MM.1S (cell line): ENCODE measurements around the gene TFAP2A.

ENCODE experiments used
- DNase-seq: peaks from one replicate; pipeline ENCODE4 v3.0.0-alpha.2; 2015
- H2AFZ ChIP-seq: fragments of 300-600 bp; sonication (generic); 2 replicates; pipeline ENCODE4 v1.6.0; 2016; ENCODE audit warnings: antibody characterized with exemption, low read length
- H3F3A ChIP-seq: fragments of 300-600 bp; sonication (generic); 2 replicates; pipeline ENCODE4 v1.6.1; 2016; ENCODE audit warnings: mild to moderate bottlenecking, antibody characterized with exemption, low read length, moderate library complexity, mixed read lengths; ENCODE audit not compliant: insufficient read depth
- H3K27ac ChIP-seq: fragments of 300-600 bp; sonication (generic); 2 replicates; pipeline ENCODE4 v1.5.1; 2016; ENCODE audit warnings: mild to moderate bottlenecking, low read length
- H3K27me3 ChIP-seq: fragments of 300-600 bp; sonication (generic); replicated peaks from 2 replicates; pipeline ENCODE4 v1.6.0; 2016; ENCODE audit warnings: low read length; ENCODE audit not compliant: insufficient read depth
- H3K36me3 ChIP-seq: fragments of 300-600 bp; sonication (generic); replicated peaks from 2 replicates; pipeline ENCODE4 v1.6.1; 2016; ENCODE audit warnings: mild to moderate bottlenecking, low read length, mixed read lengths; ENCODE audit not compliant: insufficient read depth
- H3K4me1 ChIP-seq: fragments of 300-600 bp; sonication (generic); 2 replicates; pipeline ENCODE4 v1.6.1; 2016; ENCODE audit warnings: low read length, mixed read lengths
- H3K4me2 ChIP-seq: fragments of 300-600 bp; sonication (generic); 2 replicates; pipeline ENCODE4 v1.6.0; 2016; ENCODE audit warnings: low read depth, low read length
- H3K4me3 ChIP-seq: fragments of 300-600 bp; sonication (generic); 2 replicates; pipeline ENCODE4 v1.5.1; 2016; ENCODE audit warnings: low read length, mixed read lengths
- H3K79me2 ChIP-seq: fragments of 300-600 bp; sonication (generic); 2 replicates; pipeline ENCODE4 v1.6.1; 2016; ENCODE audit warnings: mixed run types, low read length, mixed read lengths
- H3K9ac ChIP-seq: fragments of 300-600 bp; sonication (generic); 2 replicates; pipeline ENCODE4 v1.6.1; 2016; ENCODE audit warnings: low read length, mixed read lengths
- H3K9me2 ChIP-seq: fragments of 300-600 bp; sonication (generic); replicated peaks from 2 replicates; pipeline ENCODE4 v1.6.1; 2016; ENCODE audit warnings: mild to moderate bottlenecking, low read length, mixed read lengths; ENCODE audit not compliant: insufficient read depth
- H3K9me3 ChIP-seq: fragments of 300-600 bp; sonication (generic); replicated peaks from 2 replicates; pipeline ENCODE4 v1.6.1; 2016; ENCODE audit warnings: mild to moderate bottlenecking, low read length, mixed read lengths; ENCODE audit not compliant: insufficient read depth
- H4K20me1 ChIP-seq: fragments of 300-600 bp; sonication (generic); 2 replicates; pipeline ENCODE4 v1.6.1; 2016; ENCODE audit warnings: mild to moderate bottlenecking, low read length, moderate library complexity, mixed read lengths; ENCODE audit not compliant: insufficient read depth
- CTCF ChIP-seq: fragments of 300-600 bp; sonication (generic); IDR thresholded peaks from 2 replicates; pipeline ENCODE4 v1.5.1; 2016; ENCODE audit warnings: antibody characterized with exemption, low read length, mixed read lengths
- EZH2 ChIP-seq: fragments of 300-600 bp; sonication (generic); optimal IDR thresholded peaks from 2 replicates; pipeline ENCODE3; 2017; ENCODE audit warnings: low read depth, mild to moderate bottlenecking, antibody characterized with exemption, low read length, mixed read lengths
- EZH2phosphoT487 ChIP-seq: fragments of 300-600 bp; sonication (generic); IDR thresholded peaks from 2 replicates; pipeline ENCODE4 v1.6.1; 2018; ENCODE audit warnings: antibody characterized with exemption, low read length

Gene TFAP2A

GRCh38 chr6:10421158-10421920 lies 6.5 kb upstream of the TFAP2A start:
- H3K4me3 ChIP-seq = no peak overlapping the region
- H3K4me2 ChIP-seq = no peak overlapping the region
- no peaks in the 10 kb centered on the region for H3K36me3 ChIP-seq
- no peaks in the 10 kb centered on the region for H3K9me2 ChIP-seq
- H4K20me1 ChIP-seq = no peaks in the 10 kb centered on the region
- no peak overlapping the region for H2AFZ ChIP-seq
- H3K27me3 ChIP-seq = peaks cover 18% of the 10 kb centered on the region; the same call in 1 of the 2 replicates
- no peak for DNase-seq
- peaks cover 6% of the 10 kb centered on the region; the same call in 1 of the 2 replicates for H3F3A ChIP-seq
- no peak overlapping the region for H3K27ac ChIP-seq
- H3K79me2 ChIP-seq = no peaks in the 10 kb centered on the region
- H3K4me1 ChIP-seq = peaks cover 3% of the 10 kb centered on the region; the same call in 1 of the 2 replicates
- H3K9me3 ChIP-seq = no peaks in the 10 kb centered on the region
- no peak for TF ChIP-seq CTCF
- no peak overlapping the region for H3K9ac ChIP-seq

- no peaks in the 10 kb centered on the region for H3K9me2 ChIP-seq
- no peaks in the 10 kb centered on the region for H3K79me2 ChIP-seq
- TF ChIP-seq EZH2phosphoT487 (no peak), EZH2 (no peak), CTCF (no peak)
- no peaks in the 10 kb centered on the region for H3K36me3 ChIP-seq
- H3K4me2 ChIP-seq = no peak overlapping the region
- H3K27ac ChIP-seq = no peak overlapping the region
- H4K20me1 ChIP-seq = no peaks in the 10 kb centered on the region
- H2AFZ ChIP-seq = no peak overlapping the region
- no peaks in the 10 kb centered on the region; the same call in 1 of the 2 replicates for H3K4me1 ChIP-seq
- H3K4me3 ChIP-seq = no peak overlapping the region
- H3F3A ChIP-seq = 0 out of 2 replicates have a peak, but pooled peaks cover 5% of the 10 kb centered on the region
- H3K27me3 ChIP-seq = peaks cover 18% of the 10 kb centered on the region; the same call in 1 of the 2 replicates
- no peak for DNase-seq
- H3K9ac ChIP-seq = no peak overlapping the region
- H3K9me3 ChIP-seq = no peaks in the 10 kb centered on the region
Observed at GRCh38 chr6:10420546-10421157, 5.8 kb upstream of the TFAP2A start.

- DNase-seq = no peak
- Histone ChIP-seq H3K27ac (no peak overlapping the region), H3K4me1 (no peaks in the 10 kb centered on the region), H3K9ac (no peak overlapping the region), H3F3A (0 out of 2 replicates have a peak, but pooled peaks cover 5% of the 10 kb centered on the region), H3K36me3 (no peaks in the 10 kb centered on the region), H2AFZ (0 out of 2 replicates have a peak overlapping the region, but pooled peaks have one; percentile 15), H3K27me3 (peaks cover 18% of the 10 kb centered on the region; the same call in 1 of the 2 replicates), H3K9me3 (no peaks in the 10 kb centered on the region), H3K4me2 (peak overlapping the region; percentile 39; the same call in 1 of the 2 replicates), H3K4me3 (peak overlapping the region; percentile 43; the same call in 1 of the 2 replicates), H3K9me2 (no peaks in the 10 kb centered on the region), H3K79me2 (no peaks in the 10 kb centered on the region), H4K20me1 (no peaks in the 10 kb centered on the region)
- no peak for TF ChIP-seq EZH2phosphoT487
Observed at GRCh38 chr6:10419749-10420545, 5.1 kb upstream of the TFAP2A start.
